ENCODE results near the gene PDIA5.

- TF ChIP-seq CTCF (conservative IDR thresholded peaks at IDR 0.05; ENCODE audit: low read depth, low read length) (no peak), EZH2 (IDR thresholded peaks at IDR 0.05; ENCODE audit: borderline replicate concordance, low read depth, low read length, poor library complexity, severe bottlenecking) (no peak)
Observed at GRCh38 chr3:123113889-123114450, 47.1 kb downstream of the PDIA5 start.

All from A673 (cell line).